NCI-H226 (cell line): ENCODE measurements around the gene TRAFD1.
"Not testable (repeated sequence)": the region's sequence is repeated elsewhere in the genome, so short reads cannot be mapped to it uniquely, and the experiment has no call there.

Experiments used
- DNase-seq: peaks from one replicate; pipeline ENCODE4 v3.0.0-alpha.2; 2015

The TRAFD1 gene

DNA sequence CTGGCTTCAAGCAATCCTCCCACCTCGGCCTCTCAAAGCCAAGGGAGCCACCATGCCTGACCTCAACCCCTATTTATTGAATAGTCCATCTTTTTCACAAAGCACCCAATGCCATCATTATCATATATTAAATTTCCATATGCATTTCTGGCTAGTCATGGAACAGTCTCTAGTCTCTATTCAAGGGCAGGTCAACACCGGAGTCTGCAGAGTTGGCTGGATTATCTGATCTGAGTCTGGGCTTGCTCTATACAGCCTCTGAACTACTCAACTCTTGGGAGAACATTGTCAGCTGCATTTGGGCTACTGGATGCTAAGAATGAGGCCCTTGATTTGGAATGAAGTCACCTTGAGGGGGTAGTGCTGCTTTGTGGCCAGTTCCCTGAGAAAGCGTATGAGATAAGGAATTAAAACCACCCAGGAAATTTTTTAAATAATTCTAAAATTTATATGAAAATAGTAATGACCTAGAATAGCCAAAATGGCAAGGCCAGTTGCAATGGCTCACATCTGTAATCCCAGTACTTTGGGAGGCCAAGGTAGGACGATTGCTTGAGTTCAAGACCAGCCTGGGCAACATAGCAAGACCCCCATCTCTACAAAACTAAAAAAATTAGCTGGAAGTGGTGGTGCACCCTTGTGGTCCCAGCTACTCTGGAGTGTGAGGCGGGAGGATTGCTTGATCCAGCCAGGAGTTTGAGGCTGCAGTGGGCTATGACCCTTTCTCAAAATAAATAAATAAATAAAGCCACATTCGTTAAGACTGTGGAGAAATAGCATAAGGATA is 9.9 kb upstream of the TRAFD1 start:
- DNase-seq, result no peak

DNA sequence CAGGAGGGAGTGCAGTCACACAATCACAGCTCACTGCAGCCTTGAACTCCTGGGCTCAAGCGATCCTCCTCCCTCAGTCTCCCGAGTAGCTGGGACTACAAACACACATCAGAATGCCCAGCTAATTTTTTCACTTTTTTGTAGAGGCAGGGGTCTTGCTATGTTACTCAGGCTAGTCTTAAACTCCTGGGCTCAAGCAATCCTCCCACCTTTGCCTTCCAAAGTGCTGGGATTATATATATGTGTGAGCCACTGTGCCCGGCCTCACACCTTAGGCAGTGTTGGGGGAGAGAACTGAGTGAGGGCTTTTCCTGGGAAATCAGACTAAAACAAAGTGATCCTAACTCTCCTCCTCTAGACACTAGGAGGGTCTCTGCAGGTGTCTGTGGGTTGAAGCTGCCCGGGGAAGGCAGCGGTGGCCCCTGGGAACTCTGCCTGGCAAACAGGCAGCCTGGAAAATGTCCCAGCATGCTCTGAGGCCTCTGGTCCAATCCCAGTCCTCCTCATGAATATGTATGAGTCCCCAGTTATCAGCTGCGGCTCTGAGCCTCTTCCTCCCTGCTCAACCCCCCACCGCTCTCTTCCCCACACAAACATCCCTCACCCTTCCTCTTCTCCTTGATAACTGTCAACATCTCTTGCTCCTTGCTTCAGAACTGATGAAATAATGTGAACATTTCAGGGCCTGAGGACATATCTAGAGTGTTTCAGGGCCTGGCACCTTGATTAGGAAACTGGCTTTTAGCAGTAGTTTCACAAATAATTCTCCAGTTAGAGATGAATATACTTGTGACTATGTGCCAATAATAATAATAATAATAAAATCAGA is 8.9 kb upstream of the TRAFD1 start:
- DNase-seq, result peak; percentile 97

DNA sequence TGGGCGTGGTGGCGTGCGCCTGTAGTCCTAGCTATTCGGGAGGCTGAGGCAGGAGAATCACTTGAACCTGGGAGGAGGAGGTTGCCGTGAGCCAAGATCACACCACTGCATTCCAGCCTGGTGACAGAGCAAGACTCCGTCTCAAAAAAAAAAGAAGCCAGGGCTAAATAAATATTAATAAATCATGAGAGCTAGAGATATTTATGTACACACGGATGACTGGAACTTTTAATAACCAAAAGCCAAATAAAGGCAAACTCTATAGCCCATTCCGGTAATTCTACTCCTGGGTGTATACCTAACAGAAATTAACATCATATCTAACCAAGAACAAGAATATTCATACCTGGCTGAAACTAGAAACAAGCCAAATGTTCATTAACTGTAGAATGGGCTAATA is 7.7 kb upstream of the TRAFD1 start:
- DNase-seq, result no peak

DNA sequence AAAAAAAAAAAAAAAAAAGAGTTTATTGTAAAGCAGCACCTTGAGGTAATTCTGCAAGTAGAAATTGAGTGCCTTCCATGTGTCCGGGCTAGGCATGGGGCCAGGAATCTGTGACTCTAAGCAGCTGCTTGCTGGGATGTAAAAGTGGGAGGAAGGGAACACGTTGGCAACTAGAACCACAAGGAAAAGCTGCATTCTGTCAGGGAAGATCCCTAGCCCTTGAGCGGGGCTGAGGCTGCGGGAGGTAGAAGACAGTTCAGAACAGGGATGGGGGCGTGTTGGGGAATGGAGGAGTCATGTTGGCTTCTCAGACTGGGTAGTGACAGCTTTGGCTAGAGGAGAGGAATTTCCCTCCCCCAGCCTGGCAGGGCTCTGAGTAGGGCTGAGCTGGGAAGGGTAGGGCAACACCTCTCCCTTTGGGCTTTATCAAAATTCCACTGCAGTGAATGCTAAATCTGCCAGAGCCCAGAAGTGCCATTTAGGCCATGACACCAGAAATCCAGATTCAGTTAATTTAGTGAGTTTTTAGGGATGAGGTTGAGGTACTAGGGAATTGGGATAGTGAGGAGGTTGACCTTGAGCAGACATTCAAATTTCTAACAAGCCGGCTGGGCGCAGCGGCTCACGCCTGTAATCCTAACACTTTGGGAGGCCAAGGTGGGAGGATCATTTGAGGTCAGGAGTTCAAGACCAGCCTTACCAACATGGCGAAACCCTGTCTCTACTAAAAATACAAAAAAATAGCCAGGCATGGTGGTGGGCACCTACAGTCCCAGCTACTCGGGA is 3.4 kb upstream of the TRAFD1 start:
- DNase-seq, result peak; percentile 98

DNA sequence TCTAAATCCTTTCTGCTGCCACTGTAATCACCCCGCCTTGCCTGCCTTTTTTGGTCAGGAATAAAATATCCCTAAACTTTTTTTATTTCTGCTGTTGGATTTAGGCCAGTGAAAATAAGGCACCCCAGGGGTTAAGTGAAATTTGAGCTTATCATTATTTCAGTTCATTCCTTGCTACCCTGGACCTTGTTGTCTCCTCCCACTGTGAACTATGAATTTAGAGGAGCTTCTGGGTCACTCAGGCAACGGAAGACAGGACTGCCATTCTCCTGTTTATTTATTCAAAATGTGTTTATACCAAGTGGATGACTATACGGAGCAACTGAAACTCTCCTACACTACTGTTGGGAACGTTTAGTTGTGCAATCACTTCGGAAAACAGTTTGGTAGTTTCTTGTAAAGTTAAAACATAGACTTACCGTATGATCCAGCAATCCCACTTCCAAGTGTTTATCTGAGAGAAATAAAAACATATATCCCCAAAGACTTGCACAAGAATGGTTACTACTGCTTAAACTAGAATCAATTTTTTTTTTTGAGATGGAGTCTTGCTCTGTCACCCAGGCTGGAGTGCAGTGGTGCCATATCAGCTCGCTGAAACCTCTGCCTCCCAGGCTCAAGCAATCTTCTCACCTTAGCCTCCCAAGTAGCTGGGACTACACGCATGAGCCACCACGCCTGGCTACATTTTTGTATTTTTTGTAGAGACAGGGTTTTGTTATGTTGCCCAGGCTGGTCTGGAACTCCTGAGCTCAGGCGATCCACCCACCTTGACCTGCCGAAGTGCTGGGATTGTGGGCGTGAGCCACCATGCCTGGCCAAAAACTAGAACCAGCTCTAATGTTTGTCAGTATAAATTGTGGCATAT is 2.3 kb upstream of the TRAFD1 start:
- peak; percentile 85 for DNase-seq

DNA sequence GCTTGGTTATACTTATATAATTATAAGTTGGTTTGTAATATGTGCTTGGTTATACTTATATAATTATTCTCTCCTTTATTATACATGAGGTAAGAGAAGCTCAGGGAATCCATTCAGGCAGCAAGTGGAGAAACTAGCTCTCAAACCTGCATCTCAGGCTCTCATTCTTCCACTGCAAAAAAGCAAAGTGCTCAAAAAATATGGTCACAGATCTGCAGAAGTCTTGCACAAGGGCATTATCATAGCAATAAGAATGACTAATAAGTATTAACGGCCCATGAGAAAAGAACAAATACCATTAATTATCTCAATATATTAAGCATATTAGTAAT is 476 bp upstream of the TRAFD1 start:
- DNase-seq, result peak; percentile 14

DNA sequence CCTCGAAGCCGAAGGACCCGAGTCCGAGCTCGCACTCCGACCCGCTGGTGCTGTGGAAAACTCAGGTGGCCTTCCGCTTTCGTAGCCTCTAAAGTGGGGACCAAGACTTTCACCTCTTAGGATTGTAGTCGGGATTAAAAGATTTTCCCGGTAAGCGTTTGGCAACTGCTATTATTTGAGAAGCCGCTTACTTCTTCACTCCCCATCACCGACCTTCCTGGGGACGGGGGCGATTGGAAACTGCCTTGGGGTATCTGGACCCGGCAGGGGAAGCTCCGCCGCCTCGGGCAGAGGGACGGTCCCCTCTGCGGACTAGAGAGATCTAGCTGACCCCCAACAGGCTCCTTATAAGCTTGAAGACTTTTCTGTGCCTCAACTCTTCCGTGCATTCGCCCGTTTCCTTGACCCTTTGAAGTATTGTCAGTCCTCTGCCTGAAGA is 659 bp downstream of the TRAFD1 start:
- no peak for DNase-seq

DNA sequence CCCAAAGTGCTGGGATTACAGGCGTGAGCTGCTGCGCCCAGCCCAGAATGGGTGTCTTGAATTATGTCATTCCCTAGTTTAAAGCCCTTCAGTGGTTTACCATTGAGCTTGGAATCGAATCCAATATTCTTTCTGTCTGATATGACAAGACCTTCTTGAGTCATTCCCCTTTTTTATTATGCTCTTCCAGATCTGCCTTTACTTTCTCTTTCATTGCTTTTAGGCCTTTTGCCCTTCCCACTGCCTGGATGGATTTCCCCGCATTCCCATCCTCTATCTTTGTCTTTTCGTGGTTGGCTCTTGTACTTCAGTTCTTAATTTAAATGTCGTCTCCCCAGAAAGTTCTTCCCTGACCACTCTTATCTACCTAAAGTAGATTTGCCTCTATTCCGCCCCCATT is 1.6 kb downstream of the TRAFD1 start:
- DNase-seq, result peak; percentile 40

DNA sequence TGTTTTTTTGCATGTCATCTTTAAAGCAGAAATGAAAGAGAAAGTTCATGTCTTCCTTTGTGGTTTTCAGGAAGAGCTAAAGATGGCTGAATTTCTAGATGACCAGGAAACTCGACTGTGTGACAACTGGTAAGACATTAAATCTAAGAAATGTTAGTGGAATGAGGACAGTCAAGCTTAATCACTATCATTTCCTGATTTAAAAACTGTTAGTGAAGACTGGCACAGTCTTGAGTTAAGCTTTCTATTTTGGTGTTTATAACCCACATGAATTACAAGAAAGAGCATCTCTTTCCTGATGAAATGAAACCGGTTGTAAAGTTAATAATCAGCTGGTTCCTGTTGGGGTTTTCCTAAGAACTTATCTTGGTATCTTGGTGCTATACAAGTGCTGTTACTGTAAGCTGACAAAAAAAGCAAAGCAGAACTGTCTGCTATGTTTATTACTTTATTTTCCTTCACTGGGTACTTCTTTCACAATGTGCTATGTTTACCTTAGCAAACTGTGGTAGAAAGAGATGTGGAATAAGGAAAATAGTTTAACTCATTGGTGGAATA is 5.2 kb downstream of the TRAFD1 start:
- DNase-seq, result no peak

DNA sequence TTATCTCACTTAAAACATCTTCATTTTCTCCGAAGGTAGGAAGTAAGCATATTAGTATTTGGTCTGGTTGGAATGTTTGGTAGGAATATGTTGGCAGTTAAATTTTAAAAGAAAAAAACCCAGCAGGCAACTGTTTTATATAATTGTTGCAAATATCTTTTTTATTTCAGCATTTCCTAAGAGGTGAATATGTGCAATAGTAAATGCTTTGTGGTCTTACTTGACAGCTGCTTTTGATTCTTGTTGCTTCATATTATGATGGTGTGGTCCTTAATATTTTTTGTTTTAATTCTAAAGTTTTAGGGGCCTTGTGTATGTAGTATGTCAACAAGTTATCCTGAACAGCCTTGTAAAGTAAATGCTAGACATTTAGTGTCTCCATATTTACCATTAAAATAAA is 6.3 kb downstream of the TRAFD1 start:
- no peak for DNase-seq

DNA sequence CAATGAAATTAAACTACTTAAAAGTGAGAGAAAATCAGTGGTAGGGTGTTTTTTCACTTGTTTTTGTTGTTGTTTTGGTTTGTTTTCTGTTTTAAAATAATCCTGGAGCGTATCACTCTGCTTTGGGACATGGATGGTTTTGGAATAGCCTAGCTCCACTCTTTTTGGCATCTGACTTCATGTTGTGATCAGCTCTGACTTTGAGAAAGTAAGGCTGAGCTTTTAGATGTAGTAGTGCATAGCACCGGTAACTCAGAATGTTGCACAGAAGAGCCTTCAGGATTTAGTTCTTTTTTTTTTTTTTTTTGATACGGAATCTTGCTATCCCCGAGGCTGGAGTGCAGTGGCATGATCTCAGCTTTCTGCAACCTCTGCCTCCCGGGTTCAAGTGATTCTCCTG is 8.1 kb downstream of the TRAFD1 start:
- DNase-seq, result no peak

DNA sequence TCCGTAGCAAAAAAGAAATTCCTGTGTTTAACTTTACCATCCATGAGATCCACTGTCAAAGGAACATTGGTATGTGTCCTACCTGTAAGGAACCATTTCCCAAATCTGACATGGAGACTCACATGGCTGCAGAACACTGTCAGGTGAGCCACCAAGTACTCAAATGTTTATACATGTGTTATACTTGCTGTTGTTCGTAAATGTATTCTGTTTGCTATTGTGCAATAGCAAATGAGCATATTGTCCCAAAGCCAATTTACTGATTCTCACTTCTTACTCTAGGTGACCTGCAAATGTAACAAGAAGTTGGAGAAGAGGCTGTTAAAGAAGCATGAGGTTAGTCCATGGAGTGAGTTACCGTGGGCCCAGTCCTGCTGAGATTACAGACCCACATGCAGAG is 9.4 kb downstream of the TRAFD1 start:
- no peak for DNase-seq

DNA sequence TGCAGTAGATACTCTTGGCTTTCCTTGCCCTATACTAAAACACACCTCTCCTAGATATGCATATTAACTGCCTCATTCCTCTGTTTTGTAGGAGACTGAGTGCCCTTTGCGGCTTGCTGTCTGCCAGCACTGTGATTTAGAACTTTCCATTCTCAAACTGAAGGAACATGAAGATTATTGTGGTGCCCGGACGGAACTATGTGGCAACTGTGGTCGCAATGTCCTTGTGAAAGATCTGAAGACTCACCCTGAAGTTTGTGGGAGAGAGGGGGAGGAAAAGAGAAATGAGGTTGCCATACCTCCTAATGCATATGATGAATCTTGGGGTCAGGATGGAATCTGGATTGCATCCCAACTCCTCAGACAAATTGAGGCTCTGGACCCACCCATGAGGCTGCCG is 15.4 kb downstream of the TRAFD1 start:
- DNase-seq, result no peak

DNA sequence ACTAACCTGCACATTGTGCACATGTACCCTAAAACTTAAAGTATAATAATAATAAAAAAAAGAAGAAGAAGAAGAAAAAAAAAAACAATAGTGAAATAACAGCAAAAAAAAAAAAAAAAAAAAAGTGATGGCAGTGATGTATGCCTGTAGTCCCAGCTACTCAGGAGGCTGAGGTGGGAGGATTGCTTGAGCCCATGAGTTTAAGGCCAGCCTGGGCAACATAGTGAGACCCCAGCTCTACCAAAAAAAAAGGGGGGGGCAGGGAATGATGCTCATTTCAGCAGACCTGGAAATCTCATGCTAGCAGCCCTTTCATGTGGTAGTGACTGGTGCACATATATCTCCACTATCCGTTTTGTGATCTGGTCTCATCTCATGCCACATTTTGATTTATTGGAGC is 20.8 kb downstream of the TRAFD1 start:
- no peak for DNase-seq

DNA sequence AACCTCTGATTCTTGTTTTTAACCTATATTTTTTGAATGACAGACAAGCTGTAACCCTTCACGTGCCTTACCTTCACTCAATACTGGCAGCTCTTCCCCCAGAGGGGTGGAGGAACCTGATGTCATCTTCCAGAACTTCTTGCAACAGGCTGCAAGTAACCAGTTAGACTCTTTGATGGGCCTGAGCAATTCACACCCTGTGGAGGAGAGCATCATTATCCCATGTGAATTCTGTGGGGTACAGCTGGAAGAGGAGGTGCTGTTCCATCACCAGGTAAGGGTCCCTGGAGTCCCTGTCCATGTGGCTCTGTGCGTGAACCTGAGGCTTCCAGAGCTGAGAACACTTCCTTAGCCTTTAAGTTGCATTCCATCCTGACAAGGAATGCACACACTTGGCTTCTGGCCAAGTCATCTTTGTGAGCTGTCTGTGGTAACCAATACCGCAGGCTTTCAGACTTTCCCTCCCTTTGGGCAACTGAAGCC is 22.7 kb downstream of the TRAFD1 start:
- peak; percentile 79 for DNase-seq

DNA sequence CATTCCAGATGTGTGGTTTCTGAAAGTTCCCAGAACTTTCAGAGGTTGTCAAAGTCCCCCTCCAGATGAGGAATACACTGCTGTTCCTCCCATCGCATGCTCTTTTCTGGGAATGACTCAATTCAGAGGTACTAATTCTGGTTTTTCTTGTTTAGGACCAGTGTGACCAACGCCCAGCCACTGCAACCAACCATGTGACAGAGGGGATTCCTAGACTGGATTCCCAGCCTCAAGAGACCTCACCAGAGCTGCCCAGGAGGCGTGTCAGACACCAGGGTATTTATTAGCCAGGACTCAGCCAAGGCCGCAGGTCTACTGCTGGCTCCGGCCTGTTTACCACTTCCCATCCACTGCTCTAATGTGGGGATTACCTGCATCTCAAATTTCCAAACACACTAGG is 24.2 kb downstream of the TRAFD1 start:
- DNase-seq, result no peak

DNA sequence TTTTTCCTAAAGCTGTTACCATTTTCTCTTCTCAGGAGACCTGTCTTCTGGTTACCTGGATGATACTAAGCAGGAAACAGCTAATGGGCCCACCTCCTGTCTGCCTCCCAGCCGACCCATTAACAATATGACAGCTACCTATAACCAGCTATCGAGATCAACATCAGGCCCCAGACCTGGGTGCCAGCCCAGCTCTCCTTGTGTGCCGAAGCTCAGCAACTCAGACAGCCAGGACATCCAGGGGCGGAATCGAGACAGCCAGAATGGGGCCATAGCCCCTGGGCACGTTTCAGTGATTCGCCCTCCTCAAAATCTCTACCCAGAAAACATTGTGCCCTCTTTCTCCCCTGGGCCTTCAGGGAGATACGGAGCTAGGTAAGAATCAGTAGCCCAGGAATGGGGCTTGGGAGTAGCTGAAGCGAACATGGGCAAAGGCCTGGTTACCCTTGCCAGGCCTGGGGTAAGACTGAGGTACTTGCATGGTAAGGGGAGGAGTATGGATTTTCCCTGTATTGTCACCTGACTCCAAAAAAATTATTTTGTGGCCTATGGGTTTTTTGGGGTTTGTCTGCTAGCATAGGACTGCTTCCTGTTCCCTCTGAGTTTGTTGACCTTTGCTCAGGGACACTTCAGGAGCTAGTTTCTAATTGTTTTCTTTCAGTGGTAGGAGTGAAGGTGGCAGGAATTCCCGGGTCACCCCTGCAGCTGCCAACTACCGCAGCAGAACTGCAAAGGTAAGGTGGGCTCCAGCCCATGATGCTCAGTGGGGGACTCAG is 26.6 kb downstream of the TRAFD1 start:
- no peak for DNase-seq

DNA sequence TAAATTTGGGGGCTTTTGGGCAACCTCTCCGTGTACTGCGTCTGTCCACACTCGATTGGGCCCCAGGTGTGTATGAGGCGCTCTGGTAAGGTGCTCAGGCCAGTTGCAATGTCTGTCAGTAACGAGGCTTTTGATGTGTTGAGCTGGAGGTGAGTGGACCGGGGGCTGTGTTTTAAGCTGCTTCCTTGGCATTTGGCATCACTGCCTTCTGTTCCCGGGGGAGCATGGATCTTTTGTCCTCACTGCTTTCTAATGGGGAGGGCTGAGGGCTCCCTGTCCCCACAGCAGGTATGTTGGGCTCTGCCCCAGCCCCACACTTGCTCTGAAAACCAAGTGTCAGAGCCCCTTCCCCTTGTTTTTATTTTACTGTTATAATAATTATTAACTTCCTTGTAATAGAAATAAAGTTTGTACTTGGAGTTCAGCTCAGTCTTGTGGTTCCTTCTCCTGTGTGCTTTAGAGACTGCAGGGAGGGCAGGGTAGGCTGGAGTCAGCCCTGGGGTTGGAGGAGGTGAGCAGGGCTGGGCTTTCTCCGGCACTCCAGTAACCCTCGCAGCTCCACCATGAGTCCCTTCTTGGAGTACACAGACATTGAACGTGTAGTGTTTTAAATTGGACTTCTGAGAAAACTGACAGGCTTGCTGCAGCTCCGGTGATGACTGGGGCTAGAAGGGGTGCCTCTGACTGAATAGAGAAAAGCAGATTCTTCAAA is 28.0 kb downstream of the TRAFD1 start:
- DNase-seq, result no peak

DNA sequence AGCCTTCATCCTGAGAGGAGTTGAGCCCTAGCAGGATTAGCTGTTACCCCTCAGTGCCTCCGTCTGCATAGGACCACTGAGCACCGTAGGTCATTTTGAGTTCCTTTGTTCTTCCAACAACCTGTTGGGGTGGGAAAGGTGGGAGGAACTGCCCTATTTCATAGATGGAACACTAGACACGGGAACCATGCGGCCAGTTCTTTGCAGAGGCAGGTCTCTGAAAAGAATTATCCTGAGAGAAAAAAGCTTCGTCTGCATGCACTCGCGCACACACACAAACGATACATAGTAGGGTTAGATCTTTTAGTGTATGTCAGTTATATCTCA is 28.5 kb downstream of the TRAFD1 start:
- DNase-seq, result no peak

DNA sequence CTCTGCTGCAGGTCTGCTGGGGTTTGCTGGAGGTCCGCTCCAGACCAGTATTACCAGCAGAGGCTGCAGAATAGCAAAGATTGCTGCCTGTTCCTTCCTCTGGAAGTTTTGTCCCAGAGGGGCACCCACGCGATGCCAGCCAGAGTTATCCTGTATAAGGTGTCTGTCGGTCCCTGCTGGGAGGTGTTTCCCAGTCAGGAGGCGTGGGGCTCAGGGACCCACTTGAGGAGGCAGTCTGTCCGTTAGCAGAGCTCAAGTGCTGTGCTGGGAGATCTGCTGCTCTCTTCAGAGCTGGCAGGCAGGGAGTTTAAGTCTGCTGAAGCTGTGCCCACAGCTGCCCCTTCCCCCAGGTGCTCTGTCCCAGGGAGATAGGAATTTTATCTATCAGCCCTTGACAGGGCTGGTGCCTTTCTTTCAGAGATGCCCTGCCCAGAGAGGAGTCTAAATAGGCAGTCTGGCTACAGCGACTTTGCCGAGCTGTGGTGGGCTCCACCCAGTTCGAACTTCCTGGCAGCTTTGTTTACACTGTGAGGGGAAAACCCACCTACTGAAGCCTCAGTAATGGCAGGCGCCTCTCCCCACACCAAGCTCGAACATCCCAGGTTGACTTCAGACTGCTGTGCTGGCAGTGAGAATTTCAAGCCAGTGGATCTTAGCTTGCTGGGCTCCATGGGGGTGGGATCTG is 33.2 kb downstream of the TRAFD1 start:
- not testable (repeated sequence) for DNase-seq
